ENCODE data around the gene GUSB.
"Not testable (repeated sequence)": the region's sequence is repeated elsewhere in the genome, so short reads cannot be mapped to it uniquely, and the experiment has no call there.

GUSB gene

GRCh38 chr7:65967361-65968155, 14.5 kb downstream of the GUSB start:
- peaks cover 4% of the 10 kb centered on the region for H3K27me3 Mint-ChIP-seq (ENCODE audit: low read depth)
- no peaks in the 10 kb centered on the region for H3K4me1 Mint-ChIP-seq
- H3K27ac Mint-ChIP-seq: no peak overlapping the region
- peaks cover 69% of the 10 kb centered on the region for H3K36me3 Mint-ChIP-seq (ENCODE audit: low read depth)
- TF ChIP-seq, protein P1, sequence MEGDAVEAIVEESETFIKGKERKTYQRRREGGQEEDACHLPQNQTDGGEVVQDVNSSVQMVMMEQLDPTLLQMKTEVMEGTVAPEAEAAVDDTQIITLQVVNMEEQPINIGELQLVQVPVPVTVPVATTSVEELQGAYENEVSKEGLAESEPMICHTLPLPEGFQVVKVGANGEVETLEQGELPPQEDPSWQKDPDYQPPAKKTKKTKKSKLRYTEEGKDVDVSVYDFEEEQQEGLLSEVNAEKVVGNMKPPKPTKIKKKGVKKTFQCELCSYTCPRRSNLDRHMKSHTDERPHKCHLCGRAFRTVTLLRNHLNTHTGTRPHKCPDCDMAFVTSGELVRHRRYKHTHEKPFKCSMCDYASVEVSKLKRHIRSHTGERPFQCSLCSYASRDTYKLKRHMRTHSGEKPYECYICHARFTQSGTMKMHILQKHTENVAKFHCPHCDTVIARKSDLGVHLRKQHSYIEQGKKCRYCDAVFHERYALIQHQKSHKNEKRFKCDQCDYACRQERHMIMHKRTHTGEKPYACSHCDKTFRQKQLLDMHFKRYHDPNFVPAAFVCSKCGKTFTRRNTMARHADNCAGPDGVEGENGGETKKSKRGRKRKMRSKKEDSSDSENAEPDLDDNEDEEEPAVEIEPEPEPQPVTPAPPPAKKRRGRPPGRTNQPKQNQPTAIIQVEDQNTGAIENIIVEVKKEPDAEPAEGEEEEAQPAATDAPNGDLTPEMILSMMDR (IDR thresholded peaks at IDR 0.05; ENCODE audit: unreplicated experiment in 3 of 3): no peak
- no peak overlapping the region for H3K4me3 Mint-ChIP-seq
- H3K9me3 Mint-ChIP-seq: no peaks in the 10 kb centered on the region

DNA sequence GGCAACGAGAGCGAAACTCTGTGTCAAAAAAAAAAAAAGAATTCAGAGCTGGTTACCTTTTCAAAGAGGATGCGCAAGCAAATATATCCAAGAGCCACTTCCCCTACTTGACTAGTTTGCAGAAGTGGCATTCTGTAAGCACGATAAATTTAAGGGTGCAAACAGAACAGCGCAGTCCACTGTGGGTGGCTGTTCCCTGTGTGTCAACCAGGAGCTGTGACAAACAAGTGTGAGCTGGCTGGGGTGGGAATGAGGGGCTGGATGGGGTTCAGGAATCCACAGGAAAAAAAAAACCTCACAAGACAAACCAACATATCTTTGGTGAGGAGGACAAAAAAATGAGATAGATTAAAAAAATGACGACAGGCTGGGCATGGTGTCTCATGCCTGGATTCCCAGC, 15.9 kb downstream of the GUSB start:
- H3K4me1 Mint-ChIP-seq: no peaks in the 10 kb centered on the region
- TF ChIP-seq, protein P1 (IDR thresholded peaks at IDR 0.05; ENCODE audit: unreplicated experiment in 3 of 3): no peak
- no peaks in the 10 kb centered on the region for H3K9me3 Mint-ChIP-seq

GRCh38 chr7:65964671-65965070, 17.3 kb downstream of the GUSB start:
- H3K9me3 Mint-ChIP-seq; H3K4me3 Mint-ChIP-seq; H3K4me1 Mint-ChIP-seq; H3K27ac Mint-ChIP-seq; H3K27me3 Mint-ChIP-seq (ENCODE audit: low read depth): not testable (repeated sequence)
- H3K36me3 Mint-ChIP-seq (ENCODE audit: low read depth): peaks cover 62% of the 10 kb centered on the region

More for the DNA sequence above, 15.9 kb downstream of the GUSB start:
- H3K36me3 Mint-ChIP-seq (ENCODE audit: low read depth): peaks cover 64% of the 10 kb centered on the region
- peaks cover 4% of the 10 kb centered on the region for H3K27me3 Mint-ChIP-seq (ENCODE audit: low read depth)
- no peak overlapping the region for H3K27ac Mint-ChIP-seq
- no peak overlapping the region for H3K4me3 Mint-ChIP-seq

DNA sequence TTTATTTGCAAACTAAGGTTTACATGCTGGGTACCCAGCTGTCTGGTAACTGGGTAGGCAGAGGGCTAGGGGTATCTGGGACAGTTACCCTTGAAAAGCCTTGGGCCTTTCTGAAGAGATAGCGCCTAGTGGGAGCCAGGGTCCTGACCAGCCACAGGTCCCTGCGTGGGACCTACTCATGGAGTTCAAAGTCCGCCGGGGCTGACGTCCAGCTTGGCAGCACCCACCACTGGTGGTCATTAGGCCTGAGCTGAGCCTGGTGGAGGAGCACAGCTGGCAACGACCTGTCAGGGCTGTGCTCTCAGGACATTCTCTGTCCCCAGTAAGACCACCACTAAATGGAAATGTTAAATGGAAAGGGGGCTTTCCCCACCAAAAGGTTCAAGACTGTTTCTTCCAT, 20.0 kb downstream of the GUSB start:
- Mint-ChIP-seq H3K4me1 (no peaks in the 10 kb centered on the region), H3K4me3 (no peak overlapping the region), H3K27ac (no peak overlapping the region), H3K27me3 (ENCODE audit: low read depth) (peaks cover 4% of the 10 kb centered on the region), H3K36me3 (ENCODE audit: low read depth) (peaks cover 61% of the 10 kb centered on the region), H3K9me3 (no peaks in the 10 kb centered on the region)
- TF ChIP-seq, protein P1 (IDR thresholded peaks at IDR 0.05; ENCODE audit: unreplicated experiment in 3 of 3): no peak

DNA sequence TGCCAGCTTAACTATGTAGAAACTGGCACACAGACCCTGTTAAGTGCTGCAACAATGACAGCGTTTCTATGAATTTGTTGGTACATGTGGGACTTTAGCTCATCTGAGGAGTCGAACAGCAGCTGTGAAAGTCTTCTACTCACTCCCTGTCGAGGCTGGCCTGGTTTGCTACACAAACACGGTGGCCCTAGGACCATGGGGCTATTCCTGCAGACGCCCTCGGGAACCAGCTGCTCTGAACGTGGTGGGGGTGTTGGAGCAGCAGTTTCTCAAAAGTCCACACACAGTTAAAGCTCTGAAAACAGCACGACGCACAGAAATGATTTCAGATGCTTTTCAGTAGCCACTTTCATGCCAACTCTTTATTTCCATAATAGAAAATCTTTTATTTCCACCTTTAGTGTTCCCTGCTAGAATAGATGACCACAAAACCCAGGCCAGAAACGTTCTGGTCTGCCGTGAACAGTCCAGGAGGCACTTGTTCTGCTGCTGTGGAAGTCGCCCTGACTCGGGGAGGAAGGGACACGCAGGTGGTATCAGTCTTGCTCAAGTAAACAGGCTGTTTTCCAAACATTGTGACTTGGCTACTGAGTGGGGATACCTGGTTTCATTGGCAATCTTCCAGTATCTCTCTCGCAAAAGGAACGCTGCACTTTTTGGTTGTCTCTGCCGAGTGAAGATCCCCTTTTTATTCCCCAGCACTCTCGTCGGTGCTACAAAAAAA, 21.5 kb downstream of the GUSB start:
- Mint-ChIP-seq H3K4me3 (no peak overlapping the region), H3K27ac (no peak overlapping the region), H3K36me3 (ENCODE audit: low read depth) (peaks cover 57% of the 10 kb centered on the region), H3K4me1 (no peaks in the 10 kb centered on the region), H3K9me3 (no peaks in the 10 kb centered on the region), H3K27me3 (ENCODE audit: low read depth) (no peaks in the 10 kb centered on the region)
- TF ChIP-seq, protein P1 (IDR thresholded peaks at IDR 0.05; ENCODE audit: unreplicated experiment in 3 of 3): no peak

DNA sequence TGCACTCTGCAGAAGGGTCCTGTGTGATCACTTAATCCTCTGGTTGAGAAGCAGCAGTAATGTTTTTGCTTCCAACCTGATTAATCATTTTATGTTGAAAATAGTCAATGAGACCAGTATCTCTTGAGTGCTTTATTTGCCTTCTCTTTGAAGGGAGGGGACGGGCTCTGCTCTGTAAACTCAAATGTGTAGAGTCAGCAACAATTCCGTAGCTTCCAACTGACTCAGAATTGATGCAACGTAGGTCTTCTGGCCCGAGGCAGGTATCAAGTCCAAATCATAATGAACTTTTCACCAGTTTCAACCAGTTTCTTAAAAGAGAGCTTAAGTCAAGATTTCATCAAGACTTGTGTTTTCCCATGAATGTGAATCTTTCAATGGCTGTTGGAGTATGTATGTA, 26.3 kb downstream of the GUSB start:
- Mint-ChIP-seq H3K36me3 (ENCODE audit: low read depth) (peaks cover 40% of the 10 kb centered on the region), H3K27ac (no peak overlapping the region), H3K9me3 (no peaks in the 10 kb centered on the region), H3K4me1 (no peaks in the 10 kb centered on the region), H3K27me3 (ENCODE audit: low read depth) (no peaks in the 10 kb centered on the region), H3K4me3 (no peak overlapping the region)
- TF ChIP-seq, protein P1 (IDR thresholded peaks at IDR 0.05; ENCODE audit: unreplicated experiment in 3 of 3): no peak
